Activated naive CD8-positive, alpha-beta T cell treated with anti-CD3 and anti-CD28 coated beads, Interleukin-2, amount 50 U/mL, for 16 hours (primary cell): ENCODE results near the gene TMEM220.
"Not testable (repeated sequence)": the region's sequence is repeated elsewhere in the genome, so short reads cannot be mapped to it uniquely, and the experiment has no call there.

Experiments
- DNase-seq: peaks from one replicate; pipeline ENCODE4 v3.0.0-alpha.2; 2020; ENCODE audit warnings: low read depth, low spot score

The TMEM220 gene

GRCh38 chr17:10728331-10728892 lies 1.4 kb downstream of the TMEM220 start:
- DNase-seq: no peak

GRCh38 chr17:10727192-10727591 lies 2.6 kb downstream of the TMEM220 start:
- no peak for DNase-seq

GRCh38 chr17:10726196-10726595 lies 3.6 kb downstream of the TMEM220 start:
- no peak for DNase-seq

- DNase-seq: no peak
Observed at GRCh38 chr17:10725262-10725661, 4.6 kb downstream of the TMEM220 start.

- DNase-seq: no peak
Observed at GRCh38 chr17:10724546-10725195, 5.2 kb downstream of the TMEM220 start.

GRCh38 chr17:10718547-10718946 lies 11.3 kb downstream of the TMEM220 start:
- no peak for DNase-seq

GRCh38 chr17:10716218-10716617 lies 13.6 kb downstream of the TMEM220 start:
- no peak for DNase-seq

GRCh38 chr17:10713318-10713717 lies 16.5 kb downstream of the TMEM220 start:
- DNase-seq: no peak

- DNase-seq: no peak
Observed at GRCh38 chr17:10705727-10706126, 24.1 kb downstream of the TMEM220 start.

- DNase-seq: no peak
Observed at GRCh38 chr17:10702574-10702973, 27.2 kb downstream of the TMEM220 start.

GRCh38 chr17:10699856-10700255 lies 30.0 kb downstream of the TMEM220 start:
- DNase-seq: no peak

GRCh38 chr17:10698096-10698818 lies 31.6 kb downstream of the TMEM220 start:
- no peak for DNase-seq

GRCh38 chr17:10697092-10698081 lies 32.4 kb downstream of the TMEM220 start, which contains the start of the genes ADPRM and SCO1:
Gene ADPRM (plus strand): TSS chr17:10697594. CDS start chr17:10704927, 7,333 bp downstream.
Gene SCO1 (minus strand): TSS chr17:10697533. CDS start chr17:10697507, 26 bp downstream.
- DNase-seq: peak; percentile 77

- DNase-seq: not testable (repeated sequence)
Observed at GRCh38 chr17:10695875-10696407, 33.9 kb downstream of the TMEM220 start.

- no peak for DNase-seq
Observed at GRCh38 chr17:10687499-10687898, 42.3 kb downstream of the TMEM220 start.

GRCh38 chr17:10683853-10684252 lies 46.0 kb downstream of the TMEM220 start:
- DNase-seq: no peak

GRCh38 chr17:10681866-10682446 lies 47.9 kb downstream of the TMEM220 start:
- DNase-seq: no peak

- DNase-seq: no peak
Observed at GRCh38 chr17:10674704-10675103, 55.1 kb downstream of the TMEM220 start.

GRCh38 chr17:10673312-10673711 lies 56.5 kb downstream of the TMEM220 start:
- no peak for DNase-seq

GRCh38 chr17:10668775-10669174 lies 61.0 kb downstream of the TMEM220 start:
- DNase-seq: no peak

- no peak for DNase-seq
Observed at GRCh38 chr17:10666906-10667305, 62.9 kb downstream of the TMEM220 start.
